Measurements from ENCODE around the gene SLC25A22. TPM values are rescaled to one million over a fixed set of nuclear protein-coding genes. Genes with fewer than 3 reads are reported as not detected.

The SLC25A22 gene
- polyA plus RNA-seq, 1 donor (not counting 4 experiments of a cell fraction or from before 2014, with no cell fraction given) = 13.5 TPM

- H3K27me3 ChIP-seq (ENCODE audit: control insufficient read depth, extremely low read depth, insufficient read depth, low read length) = no peaks in the 10 kb centered on the region
- H3K9ac ChIP-seq (ENCODE audit: control insufficient read depth, extremely low read depth, insufficient read depth, low read length) = peak overlapping the region; percentile 81
- dilution Hi-C loops (cut with MboI; ENCODE audit: extremely low pct_ligation_motif_present, low sequenced_read_pairs) = no loop called here
- H3K4me3 ChIP-seq (ENCODE audit: control insufficient read depth in 2 of 3, extremely low read depth in 1 of 3, insufficient read depth in 2 of 3, low read depth in 1 of 3, low read length in 3 of 3) = peak overlapping the region; percentile 71 to 78 (median 75)
- H4K20me1 ChIP-seq (ENCODE audit: control insufficient read depth, extremely low read depth, insufficient read depth, low read length) = no peaks in the 10 kb centered on the region
- no peak for DNase-seq (ENCODE audit: low read depth, low spot score)
- no peak for TF ChIP-seq CTCF (optimal IDR thresholded peaks at IDR 0.05 in 1 of 3, IDR thresholded peaks at IDR 0.05 in 1 of 3, conservative IDR thresholded peaks at IDR 0.05 in 1 of 3; ENCODE audit: extremely low read depth in 1 of 3, insufficient read depth in 2 of 3, low read length in 3 of 3)
- TF ChIP-seq EZH2 (IDR thresholded peaks at IDR 0.05; ENCODE audit: low read length) = no peak
- FAIRE-seq = no peak
- H3K36me3 ChIP-seq (ENCODE audit: control insufficient read depth in 2 of 2, extremely low read depth in 1 of 2, insufficient read depth in 2 of 2, low read length in 2 of 2) = peaks cover 0 to 6% of the 10 kb centered on the region in 2 experiments
- H3K4me2 ChIP-seq (ENCODE audit: control insufficient read depth, extremely low read depth, insufficient read depth, low read depth, low read length) = peak overlapping the region; percentile 68
- H3K27ac ChIP-seq (ENCODE audit: control insufficient read depth, insufficient read depth, low read length) = peak overlapping the region; percentile 76
- peaks cover 6% of the 10 kb centered on the region for H3K79me2 ChIP-seq (ENCODE audit: control insufficient read depth, insufficient read depth, low read length)
- H2AFZ ChIP-seq (ENCODE audit: control insufficient read depth, low read length) = no peak overlapping the region
- H3K9me3 ChIP-seq (ENCODE audit: control insufficient read depth, low read depth, low read length) = no peaks in the 10 kb centered on the region
- H3K4me1 ChIP-seq (ENCODE audit: control insufficient read depth, extremely low read depth, insufficient read depth, low read length) = peaks cover 25% of the 10 kb centered on the region
- H3K9me1 ChIP-seq (ENCODE audit: control insufficient read depth, extremely low read depth, insufficient read depth, low read length) = peaks cover 7% of the 10 kb centered on the region
These were observed 22.0 kb upstream of the SLC25A22 start for GRCh38 chr11:819943-820649.

GRCh38 chr11:819129-819931, 21.2 kb upstream of the SLC25A22 start:
- Histone ChIP-seq H4K20me1 (ENCODE audit: control insufficient read depth, extremely low read depth, insufficient read depth, low read length) (no peaks in the 10 kb centered on the region), H3K9me3 (ENCODE audit: control insufficient read depth, low read depth, low read length) (no peaks in the 10 kb centered on the region), H3K9me1 (ENCODE audit: control insufficient read depth, extremely low read depth, insufficient read depth, low read length) (peaks cover 7% of the 10 kb centered on the region), H3K27me3 (ENCODE audit: control insufficient read depth, extremely low read depth, insufficient read depth, low read length) (no peaks in the 10 kb centered on the region), H3K9ac (ENCODE audit: control insufficient read depth, extremely low read depth, insufficient read depth, low read length) (peak overlapping the region; percentile 81), H3K4me1 (ENCODE audit: control insufficient read depth, extremely low read depth, insufficient read depth, low read length) (peaks cover 25% of the 10 kb centered on the region), H3K4me2 (ENCODE audit: control insufficient read depth, extremely low read depth, insufficient read depth, low read depth, low read length) (peak overlapping the region; percentile 84), H3K27ac (ENCODE audit: control insufficient read depth, insufficient read depth, low read length) (peak overlapping the region; percentile 76), H3K4me3 (ENCODE audit: control insufficient read depth in 2 of 3, extremely low read depth in 1 of 3, insufficient read depth in 2 of 3, low read depth in 1 of 3, low read length in 3 of 3) (peak overlapping the region; percentile 71 to 78 (median 75)), H2AFZ (ENCODE audit: control insufficient read depth, low read length) (peak overlapping the region; percentile 73), H3K36me3 (ENCODE audit: control insufficient read depth in 2 of 2, extremely low read depth in 1 of 2, insufficient read depth in 2 of 2, low read length in 2 of 2) (peaks cover 0 to 9% of the 10 kb centered on the region in 2 experiments), H3K79me2 (ENCODE audit: control insufficient read depth, insufficient read depth, low read length) (peaks cover 6% of the 10 kb centered on the region)
- DNase-seq (ENCODE audit: low read depth, low spot score) (no peak), FAIRE-seq (no peak)
- dilution Hi-C loops (cut with MboI; ENCODE audit: extremely low pct_ligation_motif_present, low sequenced_read_pairs) = no loop called here
- no peak for TF ChIP-seq CTCF (optimal IDR thresholded peaks at IDR 0.05 in 1 of 3, IDR thresholded peaks at IDR 0.05 in 1 of 3, conservative IDR thresholded peaks at IDR 0.05 in 1 of 3; ENCODE audit: extremely low read depth in 1 of 3, insufficient read depth in 2 of 3, low read length in 3 of 3)
- TF ChIP-seq EZH2 (IDR thresholded peaks at IDR 0.05; ENCODE audit: low read length) = no peak
